GM18505 (cell line): ENCODE data around the gene FAM83G.
"Not testable (repeated sequence)": the region's sequence is repeated elsewhere in the genome, so short reads cannot be mapped to it uniquely, and the experiment has no call there.

ENCODE experiments used
- ATAC-seq: cut with Tn5 transposase; IDR thresholded peaks from one replicate; pipeline ENCODE4 v1.9.1; 2021; ENCODE audit not compliant: unreplicated experiment
- POLR2A ChIP-seq: IDR thresholded peaks from 4 replicates; pipeline ENCODE4 v1.6.1; 2011; ENCODE audit warnings: borderline replicate concordance; ENCODE audit not compliant: insufficient read depth, insufficient read length; ENCODE audit errors: extremely low read depth

The FAM83G gene

DNA sequence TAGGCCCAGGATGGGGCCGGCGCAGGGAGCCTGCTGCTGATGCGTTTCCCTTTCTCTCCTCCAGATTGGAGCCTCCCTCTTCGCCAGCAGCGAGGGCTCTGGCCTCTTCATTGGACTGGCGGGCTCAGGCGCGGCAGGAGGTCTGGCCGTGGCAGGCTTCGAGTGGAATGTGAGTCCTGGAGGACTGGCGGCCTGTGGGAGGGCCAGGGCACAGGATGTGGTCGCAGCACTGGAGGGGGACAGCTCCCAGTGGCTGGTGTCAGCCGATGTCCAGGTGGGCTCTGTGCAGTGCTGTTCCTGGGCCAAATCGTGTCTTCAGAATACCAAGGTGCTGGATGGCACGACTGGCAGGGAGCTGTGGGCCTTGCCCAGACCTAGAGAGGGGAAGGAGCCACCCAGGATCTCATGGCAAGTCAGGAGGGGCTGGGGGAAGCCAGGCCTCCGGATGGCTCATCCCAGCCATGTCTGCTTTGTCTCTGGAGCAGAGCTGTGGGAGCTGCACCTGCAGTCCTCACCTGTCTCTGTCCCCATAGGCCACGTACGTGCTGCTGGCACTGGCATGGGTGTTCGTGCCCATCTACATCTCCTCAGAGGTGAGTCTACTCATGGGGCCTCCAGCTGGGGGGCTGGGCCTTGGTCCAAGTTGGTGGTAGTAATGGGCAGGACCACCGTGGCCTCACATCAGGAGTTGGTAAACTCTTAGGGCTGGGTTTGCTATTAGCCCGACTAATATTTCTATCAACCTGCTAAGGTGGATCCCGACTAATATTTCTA lies 45.3 kb downstream of the FAM83G start:
- ATAC-seq = no peak
- TF ChIP-seq POLR2A = no peak

- no peak for ATAC-seq
These were observed 46.0 kb downstream of the FAM83G start for GRCh38 chr17:18958611-18959010.

GRCh38 chr17:18957831-18958230 lies 46.7 kb downstream of the FAM83G start:
- no peak for TF ChIP-seq POLR2A
- no peak for ATAC-seq

More at GRCh38 chr17:18958611-18959010, 46.0 kb downstream of the FAM83G start:
- no peak for TF ChIP-seq POLR2A

DNA sequence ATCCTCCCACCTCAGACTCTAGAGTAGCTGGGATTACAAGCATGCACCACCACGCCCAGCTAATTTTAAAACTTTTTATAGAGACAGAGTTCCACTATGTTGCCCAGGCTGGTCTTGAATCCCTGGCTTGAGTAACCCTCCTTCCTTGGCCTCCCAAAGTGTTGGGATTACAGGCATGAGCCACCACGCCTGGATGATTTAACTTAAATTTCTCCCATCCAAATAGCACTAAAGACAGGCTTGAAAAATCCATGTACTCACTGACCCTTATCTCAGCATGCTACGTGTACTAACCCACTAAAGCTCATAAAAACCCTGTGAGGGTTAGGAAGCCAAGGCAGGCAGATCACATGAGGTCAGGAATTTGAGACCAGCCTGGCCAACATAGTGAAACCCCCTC lies 48.0 kb downstream of the FAM83G start:
- ATAC-seq = no peak
- TF ChIP-seq POLR2A = no peak

DNA sequence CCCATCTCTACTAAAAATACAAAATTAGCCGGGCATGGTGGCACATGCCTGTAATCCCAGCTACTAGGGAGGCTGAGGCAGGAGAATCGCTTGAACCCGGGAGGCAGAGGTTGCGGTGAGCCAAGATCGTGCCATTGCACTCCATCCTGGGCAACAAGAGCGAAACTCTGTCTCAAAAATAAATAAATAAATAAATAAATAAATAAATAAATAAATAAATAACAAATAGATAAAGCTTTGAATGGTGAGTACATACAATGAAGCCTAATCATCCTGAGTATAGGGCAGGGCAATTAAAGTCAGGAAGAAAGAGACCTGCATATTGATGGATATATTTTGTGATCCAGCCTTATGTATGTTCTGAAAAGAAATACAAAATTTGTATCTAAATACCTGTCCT lies 48.5 kb downstream of the FAM83G start:
- ATAC-seq = not testable (repeated sequence)

GRCh38 chr17:18955009-18955408 lies 49.6 kb downstream of the FAM83G start:
- TF ChIP-seq POLR2A = no peak
- no peak for ATAC-seq

- no peak for ATAC-seq
- no peak for TF ChIP-seq POLR2A
These were observed 50.2 kb downstream of the FAM83G start for GRCh38 chr17:18954321-18954720.

- no peak for TF ChIP-seq POLR2A
- no peak for ATAC-seq
These were observed 51.3 kb downstream of the FAM83G start for GRCh38 chr17:18953231-18953728.

DNA sequence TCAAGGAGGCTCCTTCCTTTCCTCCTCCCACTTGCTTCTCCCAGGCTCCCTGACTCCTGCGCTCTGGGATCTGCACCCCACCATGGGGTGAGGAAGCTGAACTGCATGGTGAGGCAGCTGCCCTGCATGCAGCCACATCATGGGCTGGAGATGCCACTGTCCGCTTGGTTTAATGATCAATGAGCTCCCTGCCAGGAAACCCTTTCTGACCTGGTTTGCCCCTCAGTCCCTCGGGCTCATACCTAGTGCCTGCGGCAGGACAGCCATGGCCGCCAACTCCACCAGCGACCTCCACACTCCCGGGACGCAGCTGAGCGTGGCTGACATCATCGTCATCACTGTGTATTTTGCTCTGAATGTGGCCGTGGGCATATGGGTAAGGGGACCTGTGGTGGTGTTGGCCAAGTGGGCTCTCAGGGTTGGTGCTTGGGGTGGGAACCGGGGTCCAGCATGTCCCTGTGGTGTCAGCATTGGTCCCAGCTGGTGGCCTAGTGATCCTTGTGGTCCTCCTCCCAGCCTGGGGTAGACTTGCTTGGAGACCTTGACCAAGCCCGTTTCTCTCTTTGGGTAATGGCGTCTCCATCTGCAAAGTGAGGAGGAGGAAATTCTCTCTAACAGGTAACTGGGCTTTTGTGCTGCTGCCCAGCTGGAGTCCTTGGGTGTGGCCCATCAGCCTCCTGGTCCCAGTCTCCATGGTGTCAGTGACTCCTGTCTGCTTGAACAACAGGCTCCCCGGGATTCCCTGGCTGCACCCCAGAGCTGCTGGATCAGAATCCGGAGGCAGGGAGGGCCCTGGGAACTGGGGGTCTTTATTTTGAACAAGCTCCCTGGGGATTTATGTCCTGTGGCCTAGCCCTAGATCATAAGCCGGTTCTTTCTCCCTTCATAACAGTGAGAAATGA lies 52.4 kb downstream of the FAM83G start, which contains the start of gene SLC5A10:
SLC5A10 (plus strand) TSS at position 225 of the 902 bp plus-strand sequence; CDS start at position 266, 41 bp downstream.
- ATAC-seq = no peak
- TF ChIP-seq POLR2A = no peak

GRCh38 chr17:18950944-18951905 lies 53.3 kb downstream of the FAM83G start:
- ATAC-seq = no peak
- no peak for TF ChIP-seq POLR2A

GRCh38 chr17:18950346-18950745 lies 54.2 kb downstream of the FAM83G start:
- TF ChIP-seq POLR2A = no peak
- ATAC-seq = no peak

DNA sequence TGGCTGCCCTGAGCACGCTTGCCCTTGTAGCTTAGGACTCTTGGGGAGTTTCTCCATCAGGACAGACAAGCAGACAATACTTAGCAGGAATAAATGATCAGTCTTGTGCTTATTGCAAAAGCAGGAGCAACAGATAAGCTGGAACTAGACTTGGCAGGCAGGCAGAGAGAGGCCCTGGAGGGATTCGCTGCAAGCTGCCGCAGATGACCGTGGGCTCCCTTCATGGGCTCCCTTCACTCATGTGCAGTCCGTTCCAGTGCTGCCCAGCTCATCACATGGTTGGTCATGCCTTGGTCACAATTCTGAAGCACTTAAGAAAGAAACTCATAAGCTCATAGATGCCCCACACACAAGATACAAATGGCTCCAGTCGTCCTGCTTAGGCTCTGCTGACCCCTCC lies 55.0 kb downstream of the FAM83G start:
- no peak for TF ChIP-seq POLR2A
- no peak for ATAC-seq
